ENCODE measurements around the gene SKIC8.

Gene SKIC8

GRCh38 chr15:78306176-78306774 lies 6.9 kb upstream of the SKIC8 start:
- no peak for TF ChIP-seq CTCF (IDR thresholded peaks at IDR 0.05; ENCODE audit: insufficient read depth, low read length, poor library complexity, severe bottlenecking)
- no peak for DNase-seq (ENCODE audit: extremely low read depth, insufficient read length)
- Histone ChIP-seq H3K27me3 (replicated peaks; ENCODE audit: control insufficient read depth, insufficient read depth, low read length) (no peaks in the 10 kb centered on the region), H3K4me3 (replicated peaks; ENCODE audit: low read depth, low read length) (no peak overlapping the region), H3K36me3 (ENCODE audit: control insufficient read depth, insufficient read depth, low read length) (no peaks in the 10 kb centered on the region)

GRCh38 chr15:78304216-78305066 lies 5.0 kb upstream of the SKIC8 start:
- DNase-seq (ENCODE audit: extremely low read depth, insufficient read length) = no peak

GRCh38 chr15:78302579-78303312 lies 3.3 kb upstream of the SKIC8 start:
- Histone ChIP-seq H3K36me3 (ENCODE audit: control insufficient read depth, insufficient read depth, low read length) (no peaks in the 10 kb centered on the region), H3K4me3 (replicated peaks; ENCODE audit: low read depth, low read length) (no peak overlapping the region), H3K27me3 (replicated peaks; ENCODE audit: control insufficient read depth, insufficient read depth, low read length) (no peaks in the 10 kb centered on the region)
- DNase-seq (ENCODE audit: extremely low read depth, insufficient read length) = no peak
- no peak for TF ChIP-seq CTCF (IDR thresholded peaks at IDR 0.05; ENCODE audit: insufficient read depth, low read length, poor library complexity, severe bottlenecking)

More at GRCh38 chr15:78304216-78305066, 5.0 kb upstream of the SKIC8 start:
- TF ChIP-seq CTCF (IDR thresholded peaks at IDR 0.05; ENCODE audit: insufficient read depth, low read length, poor library complexity, severe bottlenecking) = no peak
- Histone ChIP-seq H3K4me3 (replicated peaks; ENCODE audit: low read depth, low read length) (no peak overlapping the region), H3K27me3 (replicated peaks; ENCODE audit: control insufficient read depth, insufficient read depth, low read length) (no peaks in the 10 kb centered on the region), H3K36me3 (ENCODE audit: control insufficient read depth, insufficient read depth, low read length) (no peaks in the 10 kb centered on the region)

GRCh38 chr15:78301828-78302227 lies 2.4 kb upstream of the SKIC8 start:
- DNase-seq (ENCODE audit: extremely low read depth, insufficient read length) = no peak
- H3K27me3 ChIP-seq (replicated peaks; ENCODE audit: control insufficient read depth, insufficient read depth, low read length) = no peaks in the 10 kb centered on the region
- no peaks in the 10 kb centered on the region for H3K36me3 ChIP-seq (ENCODE audit: control insufficient read depth, insufficient read depth, low read length)
- no peak for TF ChIP-seq CTCF (IDR thresholded peaks at IDR 0.05; ENCODE audit: insufficient read depth, low read length, poor library complexity, severe bottlenecking)
- no peak overlapping the region for H3K4me3 ChIP-seq (replicated peaks; ENCODE audit: low read depth, low read length)

- no peak for TF ChIP-seq CTCF (IDR thresholded peaks at IDR 0.05; ENCODE audit: insufficient read depth, low read length, poor library complexity, severe bottlenecking)
- DNase-seq (ENCODE audit: extremely low read depth, insufficient read length) = peak; percentile 40
- H3K4me3 ChIP-seq (replicated peaks; ENCODE audit: low read depth, low read length) = no peak overlapping the region
- H3K36me3 ChIP-seq (ENCODE audit: control insufficient read depth, insufficient read depth, low read length) = no peaks in the 10 kb centered on the region
- no peaks in the 10 kb centered on the region for H3K27me3 ChIP-seq (replicated peaks; ENCODE audit: control insufficient read depth, insufficient read depth, low read length)
Measured at GRCh38 chr15:78301326-78301725, 1.9 kb upstream of the SKIC8 start.
